HG03139 (cell line): ENCODE data around the gene PLCG2.
"Not testable (repeated sequence)": the region's sequence is repeated elsewhere in the genome, so short reads cannot be mapped to it uniquely, and the experiment has no call there.

Experiments
- ATAC-seq: cut with Tn5 transposase; IDR thresholded peaks from one replicate; pipeline ENCODE4 v1.9.1; 2021; ENCODE audit not compliant: unreplicated experiment

PLCG2 gene

GRCh38 chr16:81873843-81874752 is 95.0 kb downstream of the PLCG2 start:
- ATAC-seq: peak; percentile 88

GRCh38 chr16:81875461-81875860 is 96.4 kb downstream of the PLCG2 start:
- ATAC-seq: no peak

- ATAC-seq: no peak
Observed at GRCh38 chr16:81876273-81876900, 97.3 kb downstream of the PLCG2 start.

- not testable (repeated sequence) for ATAC-seq
Observed at GRCh38 chr16:81877490-81877889, 98.4 kb downstream of the PLCG2 start.

- no peak for ATAC-seq
Observed at GRCh38 chr16:81878529-81878928, 99.4 kb downstream of the PLCG2 start.

- no peak for ATAC-seq
Observed at GRCh38 chr16:81879625-81880024, 100.5 kb downstream of the PLCG2 start.

- no peak for ATAC-seq
Observed at GRCh38 chr16:81880816-81881215, 101.7 kb downstream of the PLCG2 start.

- no peak for ATAC-seq
Observed at GRCh38 chr16:81881228-81881627, 102.1 kb downstream of the PLCG2 start.

GRCh38 chr16:81882559-81882958 is 103.5 kb downstream of the PLCG2 start:
- ATAC-seq: no peak

- ATAC-seq: no peak
Observed at GRCh38 chr16:81883235-81883634, 104.1 kb downstream of the PLCG2 start.

- ATAC-seq: peak; percentile 63
Observed at GRCh38 chr16:81885976-81886586, 107.0 kb downstream of the PLCG2 start.

- no peak for ATAC-seq
Observed at GRCh38 chr16:81888520-81889394, 109.7 kb downstream of the PLCG2 start.

GRCh38 chr16:81891736-81892364 is 112.8 kb downstream of the PLCG2 start:
- no peak for ATAC-seq

GRCh38 chr16:81894592-81894991 is 115.5 kb downstream of the PLCG2 start:
- no peak for ATAC-seq

- no peak for ATAC-seq
Observed at GRCh38 chr16:81896902-81897301, 117.8 kb downstream of the PLCG2 start.

GRCh38 chr16:81899601-81900000 is 120.5 kb downstream of the PLCG2 start:
- no peak for ATAC-seq

- no peak for ATAC-seq
Observed at GRCh38 chr16:81900014-81900413, 120.9 kb downstream of the PLCG2 start.

- no peak for ATAC-seq
Observed at GRCh38 chr16:81900456-81900855, 121.4 kb downstream of the PLCG2 start.

- no peak for ATAC-seq
Observed at GRCh38 chr16:81901484-81901883, 122.4 kb downstream of the PLCG2 start.

- ATAC-seq: no peak
Observed at GRCh38 chr16:81902025-81902424, 122.9 kb downstream of the PLCG2 start.
